Vagina (tissue), 2 donors: ENCODE results near the gene ARMC8. TPM values are rescaled to one million over a fixed set of nuclear protein-coding genes. Genes with fewer than 3 reads are reported as not detected.
"Not testable (repeated sequence)": the region's sequence is repeated elsewhere in the genome, so short reads cannot be mapped to it uniquely, and the experiment has no call there.

Experiments used
- DNase-seq, 2 donors: peaks; one replicate each; pipeline ENCODE4 v3.0.0-alpha.2; 2017; ENCODE audit errors: extremely low spot score in 2 of 2
- H3K27ac ChIP-seq: fragments of 200-600 bp; sonication (generic); one replicate; pipeline ENCODE4 v1.5.1; 2019
- H3K27me3 ChIP-seq: fragments of 200-600 bp; sonication (generic); one replicate; pipeline ENCODE4 v1.5.1; 2019
- H3K36me3 ChIP-seq, 2 donors: fragments of 200-600 bp; sonication (generic); one replicate each; pipeline ENCODE4 v1.5.1; 2017 to 2019
- H3K4me1 ChIP-seq: fragments of 200-600 bp; sonication (generic); one replicate; pipeline ENCODE4 v1.5.1; 2019
- H3K4me3 ChIP-seq, 2 donors: fragments of 200-600 bp; sonication (generic); 1 replicate in 1 of 2; 2 replicates in 1 of 2; pipeline ENCODE4 v1.5.1; 2016 to 2019
- H3K9me3 ChIP-seq: fragments of 200-600 bp; sonication (generic); one replicate; pipeline ENCODE4 v1.5.1; 2019
- POLR2A ChIP-seq, 2 donors: fragments of 450-650 bp; IDR thresholded peaks; one replicate each; pipeline ENCODE4 v1.6.1; 2017; ENCODE audit warnings: antibody characterized with exemption in 2 of 2, mild to moderate bottlenecking in 2 of 2, moderate library complexity in 2 of 2
- POLR2AphosphoS5 ChIP-seq, 2 donors: sonication (generic); formaldehyde crosslinking; IDR thresholded peaks; one replicate each; pipeline ENCODE4 v1.9.0; 2017; ENCODE audit warnings: antibody characterized with exemption in 2 of 2, mild to moderate bottlenecking in 2 of 2, low read depth in 1 of 2; ENCODE audit not compliant: insufficient read depth in 1 of 2
- intact Hi-C: fragments of 100-400 bp; cut with DNase I; formaldehyde crosslinking; loops from one replicate; pipeline ENCODE4 v1.15.1; 2023
- total RNA-seq: library from RNA; depleted of rRNA; stranded (reverse); fragments of >200 nt; gene quantifications from one replicate; pipeline ENCODE4 v1.2.3, GENCODE V29; 2016
- TF ChIP-seq, protein P1 (sequence below), 3 experiments: fragments of 450-650 bp in 2 of 3; fragments of 200-600 bp in 1 of 3; sonication (generic) in 1 of 3; IDR thresholded peaks; one replicate each; pipeline ENCODE4 v1.5.1; 2017 to 2019; ENCODE audit warnings: antibody characterized with exemption in 3 of 3, mild to moderate bottlenecking in 2 of 3, moderate library complexity in 2 of 3

ARMC8 gene, protein sequence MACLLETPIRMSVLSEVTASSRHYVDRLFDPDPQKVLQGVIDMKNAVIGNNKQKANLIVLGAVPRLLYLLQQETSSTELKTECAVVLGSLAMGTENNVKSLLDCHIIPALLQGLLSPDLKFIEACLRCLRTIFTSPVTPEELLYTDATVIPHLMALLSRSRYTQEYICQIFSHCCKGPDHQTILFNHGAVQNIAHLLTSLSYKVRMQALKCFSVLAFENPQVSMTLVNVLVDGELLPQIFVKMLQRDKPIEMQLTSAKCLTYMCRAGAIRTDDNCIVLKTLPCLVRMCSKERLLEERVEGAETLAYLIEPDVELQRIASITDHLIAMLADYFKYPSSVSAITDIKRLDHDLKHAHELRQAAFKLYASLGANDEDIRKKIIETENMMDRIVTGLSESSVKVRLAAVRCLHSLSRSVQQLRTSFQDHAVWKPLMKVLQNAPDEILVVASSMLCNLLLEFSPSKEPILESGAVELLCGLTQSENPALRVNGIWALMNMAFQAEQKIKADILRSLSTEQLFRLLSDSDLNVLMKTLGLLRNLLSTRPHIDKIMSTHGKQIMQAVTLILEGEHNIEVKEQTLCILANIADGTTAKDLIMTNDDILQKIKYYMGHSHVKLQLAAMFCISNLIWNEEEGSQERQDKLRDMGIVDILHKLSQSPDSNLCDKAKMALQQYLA
- total RNA-seq = 55.0 TPM

- intact Hi-C loops = no loop called here
- H3K9me3 ChIP-seq = no peaks in the 10 kb centered on the region
- H3K36me3 ChIP-seq = no peaks in the 10 kb centered on the region
- peak within 1 kb of the TSS; percentile 77 to 93 for H3K4me3 ChIP-seq
- H3K27ac ChIP-seq = peak within 1 kb of the TSS; percentile 93
- DNase-seq = peak in 1 of 2 donors; percentile 93
- H3K4me1 ChIP-seq = peaks cover 27% of the 10 kb centered on the region
- TF ChIP-seq POLR2A (IDR thresholded peaks at IDR 0.05) = peak in 1 of 2 donors; percentile 57
- TF ChIP-seq, protein P1, sequence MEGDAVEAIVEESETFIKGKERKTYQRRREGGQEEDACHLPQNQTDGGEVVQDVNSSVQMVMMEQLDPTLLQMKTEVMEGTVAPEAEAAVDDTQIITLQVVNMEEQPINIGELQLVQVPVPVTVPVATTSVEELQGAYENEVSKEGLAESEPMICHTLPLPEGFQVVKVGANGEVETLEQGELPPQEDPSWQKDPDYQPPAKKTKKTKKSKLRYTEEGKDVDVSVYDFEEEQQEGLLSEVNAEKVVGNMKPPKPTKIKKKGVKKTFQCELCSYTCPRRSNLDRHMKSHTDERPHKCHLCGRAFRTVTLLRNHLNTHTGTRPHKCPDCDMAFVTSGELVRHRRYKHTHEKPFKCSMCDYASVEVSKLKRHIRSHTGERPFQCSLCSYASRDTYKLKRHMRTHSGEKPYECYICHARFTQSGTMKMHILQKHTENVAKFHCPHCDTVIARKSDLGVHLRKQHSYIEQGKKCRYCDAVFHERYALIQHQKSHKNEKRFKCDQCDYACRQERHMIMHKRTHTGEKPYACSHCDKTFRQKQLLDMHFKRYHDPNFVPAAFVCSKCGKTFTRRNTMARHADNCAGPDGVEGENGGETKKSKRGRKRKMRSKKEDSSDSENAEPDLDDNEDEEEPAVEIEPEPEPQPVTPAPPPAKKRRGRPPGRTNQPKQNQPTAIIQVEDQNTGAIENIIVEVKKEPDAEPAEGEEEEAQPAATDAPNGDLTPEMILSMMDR (IDR thresholded peaks at IDR 0.05) = no peak
- TF ChIP-seq POLR2AphosphoS5 (IDR thresholded peaks at IDR 0.05; ENCODE audit: insufficient read depth in 1 of 2, low read depth in 1 of 2) = peak; percentile 85 to 93
- no peaks in the 10 kb centered on the region for H3K27me3 ChIP-seq
Observed at GRCh38 chr3:138187296-138188012, at the start of gene ARMC8. ARMC8 (plus strand) TSS chr3:138187301; CDS start chr3:138187555, 254 bp downstream.

- H3K4me1 ChIP-seq = no peaks in the 10 kb centered on the region
Observed at GRCh38 chr3:138137861-138138260, 49.2 kb upstream of the ARMC8 start.

DNA sequence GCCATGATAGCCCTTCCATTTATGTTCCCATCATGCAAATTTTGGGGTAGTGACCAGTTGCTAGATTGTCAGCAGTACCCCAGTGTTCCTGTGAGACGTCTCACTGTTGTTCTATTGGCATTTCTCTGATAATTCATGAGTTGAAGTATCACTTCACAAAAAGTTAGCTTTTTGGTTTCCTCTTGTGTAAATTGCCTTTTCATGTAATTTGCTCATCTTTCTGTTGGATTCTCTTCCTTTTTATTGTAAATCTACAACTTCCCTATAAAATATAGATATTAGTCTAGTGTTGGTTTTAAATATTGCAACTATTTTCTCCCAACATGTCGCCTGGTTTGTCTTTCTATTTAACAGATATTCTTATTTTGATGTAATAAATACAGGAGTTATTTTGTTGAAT lies 47.4 kb upstream of the ARMC8 start:
- intact Hi-C loops = no loop called here
- H3K36me3 ChIP-seq = no peaks in the 10 kb centered on the region
- no peak for TF ChIP-seq POLR2A (IDR thresholded peaks at IDR 0.05)
- TF ChIP-seq, protein P1 (IDR thresholded peaks at IDR 0.05) = no peak
- TF ChIP-seq POLR2AphosphoS5 (IDR thresholded peaks at IDR 0.05; ENCODE audit: insufficient read depth in 1 of 2, low read depth in 1 of 2) = no peak
- no peaks in the 10 kb centered on the region for H3K4me1 ChIP-seq
- H3K27me3 ChIP-seq = no peaks in the 10 kb centered on the region
- H3K27ac ChIP-seq = no peak overlapping the region
- H3K4me3 ChIP-seq = no peak overlapping the region
- H3K9me3 ChIP-seq = no peaks in the 10 kb centered on the region
- no peak for DNase-seq

More at GRCh38 chr3:138137861-138138260, 49.2 kb upstream of the ARMC8 start:
- Histone ChIP-seq H3K27ac (no peak overlapping the region), H3K36me3 (no peaks in the 10 kb centered on the region), H3K4me3 (no peak overlapping the region), H3K9me3 (no peaks in the 10 kb centered on the region), H3K27me3 (no peaks in the 10 kb centered on the region)
- TF ChIP-seq POLR2AphosphoS5 (IDR thresholded peaks at IDR 0.05; ENCODE audit: insufficient read depth in 1 of 2, low read depth in 1 of 2) (no peak), POLR2A (IDR thresholded peaks at IDR 0.05) (no peak)
- TF ChIP-seq, protein P1 (IDR thresholded peaks at IDR 0.05) = no peak
- DNase-seq = no peak
- intact Hi-C loops = no loop called here

DNA sequence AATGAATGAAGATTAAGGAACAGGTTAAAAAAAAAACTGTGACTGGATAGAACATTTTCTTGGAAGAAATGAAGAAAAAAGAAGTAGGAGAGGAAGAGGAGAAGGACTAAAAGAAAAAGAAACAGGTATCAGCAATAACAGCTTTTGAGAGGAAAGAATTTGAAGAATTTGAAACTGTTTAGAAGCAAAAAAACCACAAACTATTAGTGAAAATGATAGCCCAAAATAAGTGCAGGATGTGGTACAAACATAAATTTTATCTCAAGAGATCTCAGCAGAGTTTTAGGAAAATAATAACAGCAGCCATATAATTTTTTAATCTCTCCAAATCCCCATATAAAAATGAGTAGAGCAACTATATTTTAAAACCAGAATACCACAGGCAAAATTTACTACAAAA lies 46.2 kb upstream of the ARMC8 start:
- no peak for DNase-seq
- H3K27ac ChIP-seq = no peak overlapping the region
- intact Hi-C loops = no loop called here
- no peaks in the 10 kb centered on the region for H3K9me3 ChIP-seq
- H3K4me1 ChIP-seq = no peaks in the 10 kb centered on the region
- H3K36me3 ChIP-seq = no peaks in the 10 kb centered on the region
- no peaks in the 10 kb centered on the region for H3K27me3 ChIP-seq
- no peak overlapping the region for H3K4me3 ChIP-seq
- no peak for TF ChIP-seq POLR2AphosphoS5 (IDR thresholded peaks at IDR 0.05; ENCODE audit: insufficient read depth in 1 of 2, low read depth in 1 of 2)
- TF ChIP-seq, protein P1 (IDR thresholded peaks at IDR 0.05) = no peak
- no peak for TF ChIP-seq POLR2A (IDR thresholded peaks at IDR 0.05)

GRCh38 chr3:138142181-138142580 lies 44.9 kb upstream of the ARMC8 start:
- DNase-seq, intact Hi-C loops, H3K36me3 ChIP-seq, H3K4me1 ChIP-seq, H3K27me3 ChIP-seq, H3K9me3 ChIP-seq, H3K4me3 ChIP-seq, H3K27ac ChIP-seq: not testable (repeated sequence)
